IPS-18a (cell line): ENCODE results near the gene OSBPL2.

Experiments used
- H3K27ac ChIP-seq: one replicate; pipeline ENCODE4 v1.5.1; 2013; ENCODE audit warnings: low read length
- H3K27me3 ChIP-seq: one replicate; pipeline ENCODE4 v1.6.1; 2013; ENCODE audit warnings: mild to moderate bottlenecking, low read length; ENCODE audit not compliant: control insufficient read depth, insufficient read depth
- H3K36me3 ChIP-seq: one replicate; pipeline ENCODE4 v1.6.1; 2013; ENCODE audit warnings: low read depth, low read length; ENCODE audit not compliant: control insufficient read depth
- H3K4me1 ChIP-seq: one replicate; pipeline ENCODE4 v1.6.1; 2013; ENCODE audit warnings: low read depth, low read length; ENCODE audit not compliant: control insufficient read depth
- H3K4me3 ChIP-seq: one replicate; pipeline ENCODE4 v1.5.1; 2013; ENCODE audit warnings: low read length
- H3K9ac ChIP-seq: one replicate; pipeline ENCODE4 v1.6.1; 2013; ENCODE audit warnings: mild to moderate bottlenecking, low read length, moderate library complexity
- H3K9me3 ChIP-seq: one replicate; pipeline ENCODE4 v1.6.1; 2013; ENCODE audit warnings: low read depth, low read length; ENCODE audit not compliant: control insufficient read depth

Gene OSBPL2

DNA sequence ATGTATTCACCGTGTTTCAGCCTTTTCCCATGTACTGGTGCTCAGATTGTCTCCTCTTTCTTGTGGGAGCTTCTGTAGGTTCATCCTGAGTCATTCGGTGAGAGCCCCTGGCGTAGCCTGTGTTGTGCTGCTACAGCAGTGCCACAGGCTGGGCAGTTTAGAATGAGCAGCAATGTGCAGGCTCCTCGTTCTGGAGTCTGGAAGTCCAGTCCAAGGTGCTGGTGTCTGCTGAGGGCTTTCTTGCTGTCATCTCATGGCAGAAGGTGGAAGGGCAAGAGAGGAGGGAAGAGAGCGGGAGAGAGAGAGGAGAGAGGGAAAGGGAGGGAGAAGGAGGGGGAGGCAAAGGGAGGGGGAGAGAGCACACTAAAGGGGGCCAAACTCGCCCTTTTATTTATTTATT lies 15.1 kb downstream of the OSBPL2 start:
- Histone ChIP-seq H3K4me3 (no peak overlapping the region), H3K4me1 (no peaks in the 10 kb centered on the region), H3K27me3 (no peaks in the 10 kb centered on the region), H3K27ac (no peak overlapping the region), H3K9me3 (no peaks in the 10 kb centered on the region), H3K9ac (no peak overlapping the region), H3K36me3 (no peaks in the 10 kb centered on the region)

- Histone ChIP-seq H3K27ac (no peak overlapping the region), H3K4me3 (no peak overlapping the region), H3K27me3 (no peaks in the 10 kb centered on the region), H3K9ac (no peak overlapping the region), H3K4me1 (no peaks in the 10 kb centered on the region), H3K36me3 (no peaks in the 10 kb centered on the region), H3K9me3 (no peaks in the 10 kb centered on the region)
Observed at GRCh38 chr20:62254021-62254724, 15.9 kb downstream of the OSBPL2 start.

DNA sequence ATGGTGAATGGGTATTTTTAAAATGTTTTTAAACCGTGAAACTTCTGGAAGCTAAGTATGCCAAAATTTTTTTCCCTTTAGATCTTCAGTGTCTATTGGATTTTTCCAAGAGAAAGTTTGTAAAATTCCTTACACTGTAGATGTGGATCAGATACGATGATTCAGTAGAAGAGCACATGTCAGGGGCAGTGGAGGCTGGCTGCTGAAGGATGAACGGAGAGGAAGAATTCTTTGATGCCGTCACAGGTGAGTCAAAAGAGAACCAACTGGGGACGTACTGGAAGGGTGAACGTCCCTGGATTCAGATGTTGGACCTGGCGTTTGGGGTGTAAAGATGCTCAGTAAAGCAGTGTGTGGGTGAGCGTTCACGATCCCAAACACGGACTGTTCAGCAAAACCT lies 17.7 kb downstream of the OSBPL2 start:
- H3K36me3 ChIP-seq, result no peaks in the 10 kb centered on the region
- H3K27me3 ChIP-seq, result no peaks in the 10 kb centered on the region
- no peak overlapping the region for H3K9ac ChIP-seq
- no peak overlapping the region for H3K27ac ChIP-seq
- no peak overlapping the region for H3K4me3 ChIP-seq
- no peaks in the 10 kb centered on the region for H3K4me1 ChIP-seq
- H3K9me3 ChIP-seq, result no peaks in the 10 kb centered on the region

- H3K9me3 ChIP-seq, result no peaks in the 10 kb centered on the region
- no peak overlapping the region for H3K9ac ChIP-seq
- no peak overlapping the region for H3K4me3 ChIP-seq
- no peaks in the 10 kb centered on the region for H3K36me3 ChIP-seq
- H3K27me3 ChIP-seq, result no peaks in the 10 kb centered on the region
- H3K4me1 ChIP-seq, result no peaks in the 10 kb centered on the region
- no peak overlapping the region for H3K27ac ChIP-seq
Observed at GRCh38 chr20:62258499-62259293, 20.4 kb downstream of the OSBPL2 start.

GRCh38 chr20:62259294-62259565 lies 20.9 kb downstream of the OSBPL2 start:
- H3K9me3 ChIP-seq, result no peaks in the 10 kb centered on the region
- no peaks in the 10 kb centered on the region for H3K36me3 ChIP-seq
- no peak overlapping the region for H3K27ac ChIP-seq
- H3K9ac ChIP-seq, result no peak overlapping the region
- H3K4me1 ChIP-seq, result no peaks in the 10 kb centered on the region
- H3K4me3 ChIP-seq, result no peak overlapping the region
- no peaks in the 10 kb centered on the region for H3K27me3 ChIP-seq

DNA sequence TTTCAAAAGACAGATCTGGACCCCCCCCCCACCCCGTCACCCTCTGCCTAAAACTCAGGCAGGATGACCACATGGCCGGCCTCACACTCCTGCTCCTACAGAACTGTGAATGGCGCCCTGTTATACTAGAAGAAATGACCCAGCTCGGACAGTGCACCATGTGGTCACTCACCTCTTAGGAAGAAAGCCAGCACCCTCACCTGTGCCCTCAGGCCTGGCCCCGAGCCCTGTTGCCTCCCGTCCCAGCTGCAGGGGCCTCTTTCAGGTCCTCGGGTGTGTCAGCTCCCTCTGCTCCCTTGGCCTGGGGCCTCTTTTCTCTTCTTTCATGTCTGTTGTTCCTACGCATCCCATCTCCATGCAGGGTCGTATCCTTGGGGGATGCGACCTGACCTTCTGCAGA lies 23.7 kb downstream of the OSBPL2 start:
- no peak overlapping the region for H3K9ac ChIP-seq
- H3K36me3 ChIP-seq, result peaks cover 12% of the 10 kb centered on the region
- no peaks in the 10 kb centered on the region for H3K4me1 ChIP-seq
- H3K27me3 ChIP-seq, result no peaks in the 10 kb centered on the region
- H3K4me3 ChIP-seq, result no peak overlapping the region
- H3K9me3 ChIP-seq, result peaks cover 7% of the 10 kb centered on the region
- no peak overlapping the region for H3K27ac ChIP-seq

- peaks cover 7% of the 10 kb centered on the region for H3K9me3 ChIP-seq
- no peak overlapping the region for H3K9ac ChIP-seq
- no peaks in the 10 kb centered on the region for H3K27me3 ChIP-seq
- H3K4me1 ChIP-seq, result no peaks in the 10 kb centered on the region
- no peak overlapping the region for H3K27ac ChIP-seq
- no peak overlapping the region for H3K4me3 ChIP-seq
- peaks cover 12% of the 10 kb centered on the region for H3K36me3 ChIP-seq
Observed at GRCh38 chr20:62263396-62263795, 25.1 kb downstream of the OSBPL2 start.

DNA sequence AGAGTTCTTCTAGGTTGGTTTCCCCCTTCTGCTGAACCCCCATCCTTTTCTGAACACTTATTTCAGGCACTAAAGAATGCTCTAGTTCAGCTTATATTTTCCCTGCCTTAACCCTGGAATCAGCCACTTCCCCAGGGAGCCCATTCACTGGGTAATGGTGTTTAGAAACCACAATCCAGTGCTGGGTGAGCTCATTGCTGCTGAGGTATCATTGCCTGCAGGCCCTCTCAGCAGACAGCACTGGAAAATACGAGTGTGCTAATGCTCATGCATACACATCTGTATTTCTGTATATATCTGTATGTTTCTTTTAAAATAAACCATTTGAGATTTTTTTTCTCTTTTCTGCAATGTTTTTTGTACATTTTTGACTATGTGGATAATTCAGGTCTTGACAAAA lies 27.0 kb downstream of the OSBPL2 start:
- Histone ChIP-seq H3K27me3 (no peaks in the 10 kb centered on the region), H3K9ac (no peak overlapping the region), H3K4me3 (no peak overlapping the region), H3K36me3 (peaks cover 12% of the 10 kb centered on the region), H3K4me1 (no peaks in the 10 kb centered on the region), H3K27ac (no peak overlapping the region), H3K9me3 (peaks cover 7% of the 10 kb centered on the region)

DNA sequence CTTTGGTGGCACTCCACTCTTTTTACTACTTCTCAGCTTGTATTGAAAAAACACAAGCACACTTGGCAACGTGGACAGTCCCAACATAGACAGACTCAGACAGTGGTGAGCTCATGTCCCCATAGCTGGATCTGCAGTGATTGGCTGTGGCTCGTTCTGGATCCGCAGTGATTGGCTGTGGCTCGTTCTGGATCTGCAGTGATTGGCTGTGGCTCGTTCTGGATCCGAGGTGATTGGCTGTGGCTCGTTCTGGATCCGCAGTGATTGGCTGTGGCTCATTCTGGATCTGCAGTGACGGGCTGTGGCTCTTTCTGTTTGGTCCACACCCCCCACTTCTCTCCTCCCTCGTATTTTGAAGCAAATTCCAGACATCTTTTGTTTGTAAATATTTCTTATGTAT lies 28.0 kb downstream of the OSBPL2 start:
- H3K36me3 ChIP-seq, result peaks cover 12% of the 10 kb centered on the region
- H3K4me1 ChIP-seq, result no peaks in the 10 kb centered on the region
- H3K9ac ChIP-seq, result no peak overlapping the region
- no peak overlapping the region for H3K27ac ChIP-seq
- H3K9me3 ChIP-seq, result peaks cover 7% of the 10 kb centered on the region
- H3K4me3 ChIP-seq, result no peak overlapping the region
- no peaks in the 10 kb centered on the region for H3K27me3 ChIP-seq

DNA sequence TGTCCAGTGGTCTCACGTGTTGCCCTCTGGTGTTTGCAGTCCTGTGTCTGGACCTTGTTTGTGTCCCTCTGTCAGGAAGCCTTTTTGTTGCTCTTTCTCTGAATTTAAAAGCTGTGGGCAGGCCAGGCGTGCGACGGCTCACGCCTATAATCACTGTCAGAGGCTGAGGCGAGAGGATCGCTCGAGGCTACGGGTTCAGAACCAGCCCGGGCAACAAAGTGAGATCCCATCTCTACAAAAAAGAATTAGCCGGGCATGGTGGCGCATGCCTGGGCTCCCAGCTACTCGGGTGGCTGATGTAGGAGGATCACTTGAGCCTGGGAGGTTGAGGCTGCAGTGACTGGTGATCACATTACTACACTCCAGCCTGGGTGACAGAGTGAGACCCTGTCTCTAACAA lies 28.5 kb downstream of the OSBPL2 start:
- no peaks in the 10 kb centered on the region for H3K4me1 ChIP-seq
- no peak overlapping the region for H3K27ac ChIP-seq
- peaks cover 7% of the 10 kb centered on the region for H3K9me3 ChIP-seq
- H3K27me3 ChIP-seq, result no peaks in the 10 kb centered on the region
- peaks cover 12% of the 10 kb centered on the region for H3K36me3 ChIP-seq
- H3K9ac ChIP-seq, result no peak overlapping the region
- no peak overlapping the region for H3K4me3 ChIP-seq

DNA sequence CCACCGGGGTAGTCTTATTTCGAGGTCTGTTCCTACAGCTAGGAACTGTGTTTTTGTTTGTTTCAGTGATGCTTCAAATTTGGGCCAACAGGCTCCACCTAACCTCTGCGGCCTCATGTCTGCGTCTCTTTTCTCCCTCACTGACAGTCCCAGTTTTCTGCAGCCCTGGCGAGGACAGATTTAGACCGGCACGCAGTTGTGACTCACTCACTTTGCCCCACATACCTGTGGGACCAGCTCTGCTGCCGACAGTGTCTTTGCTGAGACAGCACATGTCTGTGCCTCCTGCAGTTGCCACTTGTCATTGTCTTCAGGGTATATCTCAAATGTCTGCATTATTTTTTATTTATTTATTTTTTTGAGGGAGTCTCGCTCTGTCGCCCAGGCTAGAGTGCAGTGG lies 29.2 kb downstream of the OSBPL2 start:
- H3K36me3 ChIP-seq, result peaks cover 12% of the 10 kb centered on the region
- H3K9me3 ChIP-seq, result peaks cover 7% of the 10 kb centered on the region
- no peak overlapping the region for H3K4me3 ChIP-seq
- no peaks in the 10 kb centered on the region for H3K4me1 ChIP-seq
- H3K9ac ChIP-seq, result no peak overlapping the region
- no peak overlapping the region for H3K27ac ChIP-seq
- H3K27me3 ChIP-seq, result no peaks in the 10 kb centered on the region
